ENCODE data around the gene C2orf92. TPM values are rescaled to one million over a fixed set of nuclear protein-coding genes. Genes with fewer than 3 reads are reported as not detected.

The C2orf92 gene
- total RNA-seq, 1 donor from 2014 or later, result 3.3 TPM

GRCh38 chr2:97726261-97727064 is 57.0 kb downstream of the C2orf92 start:
- no peak for DNase-seq (ENCODE audit: extremely low read depth, low read depth, low spot score)

GRCh38 chr2:97727296-97727695 is 57.8 kb downstream of the C2orf92 start:
- no peak for DNase-seq (ENCODE audit: extremely low read depth, low read depth, low spot score)

GRCh38 chr2:97728091-97728731 is 58.7 kb downstream of the C2orf92 start:
- no peak for DNase-seq (ENCODE audit: extremely low read depth, low read depth, low spot score)

- DNase-seq (ENCODE audit: extremely low read depth, low read depth, low spot score), result no peak
Observed at GRCh38 chr2:97730245-97730644, 60.7 kb downstream of the C2orf92 start.

- DNase-seq (ENCODE audit: extremely low read depth, low read depth, low spot score), result no peak
Observed at GRCh38 chr2:97731274-97732020, 61.9 kb downstream of the C2orf92 start.

- DNase-seq (ENCODE audit: extremely low read depth, low read depth, low spot score), result no peak
Observed at GRCh38 chr2:97732436-97733340, 63.2 kb downstream of the C2orf92 start.

GRCh38 chr2:97733341-97734035 is 64.0 kb downstream of the C2orf92 start:
- DNase-seq (ENCODE audit: extremely low read depth, low read depth, low spot score), result no peak

GRCh38 chr2:97734061-97735051 is 64.8 kb downstream of the C2orf92 start:
- DNase-seq (ENCODE audit: extremely low read depth, low read depth, low spot score), result no peak

- no peak for DNase-seq (ENCODE audit: extremely low read depth, low read depth, low spot score)
Observed at GRCh38 chr2:97735161-97735561, 65.6 kb downstream of the C2orf92 start.

- DNase-seq (ENCODE audit: extremely low read depth, low read depth, low spot score), result no peak
Observed at GRCh38 chr2:97736185-97736584, 66.7 kb downstream of the C2orf92 start.

GRCh38 chr2:97736608-97737330 is 67.3 kb downstream of the C2orf92 start:
- DNase-seq (ENCODE audit: extremely low read depth, low read depth, low spot score), result no peak

- DNase-seq (ENCODE audit: extremely low read depth, low read depth, low spot score), result no peak
Observed at GRCh38 chr2:97737421-97738178, 68.1 kb downstream of the C2orf92 start.

GRCh38 chr2:97738179-97739019 is 68.9 kb downstream of the C2orf92 start:
- DNase-seq (ENCODE audit: extremely low read depth, low read depth, low spot score), result no peak

- DNase-seq (ENCODE audit: extremely low read depth, low read depth, low spot score), result no peak
Observed at GRCh38 chr2:97739020-97739892, 69.7 kb downstream of the C2orf92 start.

- no peak for DNase-seq (ENCODE audit: extremely low read depth, low read depth, low spot score)
Observed at GRCh38 chr2:97739893-97740245, 70.4 kb downstream of the C2orf92 start.
